Epidermal melanocyte (primary cell): Measurements from ENCODE around the gene CNIH3.

Source experiments
- DNase-seq: peaks from one replicate; pipeline ENCODE4 v3.0.0; 2011; ENCODE audit warnings: low spot score; ENCODE audit not compliant: insufficient read length

Gene CNIH3

GRCh38 chr1:224613486-224613885 is 2.6 kb upstream of the CNIH3 start:
- DNase-seq = no peak

- DNase-seq = no peak
Observed at GRCh38 chr1:224616756-224617409, 766 bp downstream of the CNIH3 start.

- no peak for DNase-seq
Observed at GRCh38 chr1:224617410-224618355, 1.6 kb downstream of the CNIH3 start.

- no peak for DNase-seq
Observed at GRCh38 chr1:224619209-224619608, 3.1 kb downstream of the CNIH3 start.

- DNase-seq = no peak
Observed at GRCh38 chr1:224620105-224620504, 4.0 kb downstream of the CNIH3 start.

GRCh38 chr1:224621813-224622682 is 5.9 kb downstream of the CNIH3 start:
- DNase-seq = no peak

- DNase-seq = no peak
Observed at GRCh38 chr1:224622831-224623230, 6.7 kb downstream of the CNIH3 start.

GRCh38 chr1:224623310-224623714 is 7.2 kb downstream of the CNIH3 start:
- no peak for DNase-seq

- DNase-seq = no peak
Observed at GRCh38 chr1:224623743-224624333, 7.7 kb downstream of the CNIH3 start.

GRCh38 chr1:224624432-224624831 is 8.3 kb downstream of the CNIH3 start:
- DNase-seq = no peak

- no peak for DNase-seq
Observed at GRCh38 chr1:224626042-224626441, 9.9 kb downstream of the CNIH3 start.

- DNase-seq = no peak
Observed at GRCh38 chr1:224629965-224630364, 13.8 kb downstream of the CNIH3 start.

- no peak for DNase-seq
Observed at GRCh38 chr1:224631462-224632115, 15.5 kb downstream of the CNIH3 start.

GRCh38 chr1:224632381-224632871 is 16.3 kb downstream of the CNIH3 start:
- DNase-seq = no peak

- no peak for DNase-seq
Observed at GRCh38 chr1:224632921-224633321, 16.8 kb downstream of the CNIH3 start.

- no peak for DNase-seq
Observed at GRCh38 chr1:224635356-224635755, 19.2 kb downstream of the CNIH3 start.

- no peak for DNase-seq
Observed at GRCh38 chr1:224637515-224637914, 21.4 kb downstream of the CNIH3 start.

GRCh38 chr1:224637936-224638335 is 21.8 kb downstream of the CNIH3 start:
- DNase-seq = no peak

GRCh38 chr1:224639426-224639975 is 23.4 kb downstream of the CNIH3 start:
- DNase-seq = no peak

GRCh38 chr1:224640018-224640417 is 23.9 kb downstream of the CNIH3 start:
- no peak for DNase-seq
